ENCODE data around the gene IL17RB.

- TF ChIP-seq SIN3A (IDR thresholded peaks at IDR 0.05; ENCODE audit: borderline replicate concordance, insufficient read depth, low read length) (no peak), POLR2AphosphoS5 (IDR thresholded peaks at IDR 0.05; ENCODE audit: low read depth, low read length) (no peak), REST (IDR thresholded peaks at IDR 0.05; ENCODE audit: insufficient read depth in 1 of 2, low read depth in 2 of 2, low read length in 2 of 2) (no peak)
Measured at GRCh38 chr3:53806182-53807116, 39.9 kb upstream of the IL17RB start.

Measured in PFSK-1 (cell line).